Transverse colon (tissue), 4 donors: ENCODE results near the gene BHLHE40. TPM values are rescaled to one million over a fixed set of nuclear protein-coding genes. Genes with fewer than 3 reads are reported as not detected.

Experiments used
- DNase-seq: peaks from one replicate; pipeline ENCODE4 v3.0.0-alpha.2; 2019
- H3K27ac ChIP-seq, 4 donors: fragments of 200-600 bp; sonication (generic); 2 replicates each; pipeline ENCODE4 v1.5.1; 2016 to 2018; ENCODE audit warnings: inconsistent platforms in 4 of 4
- H3K27me3 ChIP-seq: fragments of 200-600 bp; sonication (generic); 2 replicates; pipeline ENCODE4 v1.5.1; 2017; ENCODE audit warnings: inconsistent platforms
- H3K36me3 ChIP-seq, 4 donors: fragments of 200-600 bp; sonication (generic); 2 replicates each; pipeline ENCODE4 v1.5.1; 2017 to 2019; ENCODE audit warnings: inconsistent platforms in 4 of 4
- H3K4me1 ChIP-seq, 4 donors: fragments of 200-600 bp; sonication (generic); 2 replicates each; pipeline ENCODE4 v1.5.1; 2017 to 2020; ENCODE audit warnings: inconsistent platforms in 4 of 4
- H3K4me3 ChIP-seq, 4 donors: fragments of 200-600 bp; sonication (generic); 1 replicate in 1 of 4; 2 replicates in 3 of 4; pipeline versions ENCODE4 v1.5.1 to v1.6.1; 2017 to 2019; ENCODE audit warnings: inconsistent platforms in 4 of 4
- H3K9me3 ChIP-seq, 2 donors: fragments of 200-600 bp; sonication (generic); 2 replicates each; pipeline ENCODE4 v1.5.1; 2017 to 2019; ENCODE audit warnings: inconsistent platforms in 2 of 2
- CTCF ChIP-seq, 5 experiments: fragments of 200-600 bp in 3 of 5; fragments of 450-650 bp in 2 of 5; sonication (generic) in 3 of 5; IDR thresholded peaks; 1 replicate in 2 of 5; 2 replicates in 3 of 5; pipeline ENCODE4 v1.5.1; 2016 to 2017; ENCODE audit warnings: antibody characterized with exemption in 5 of 5, inconsistent platforms in 3 of 5, mild to moderate bottlenecking in 2 of 5, moderate library complexity in 1 of 5
- EP300 ChIP-seq: sonication (generic); formaldehyde crosslinking; IDR thresholded peaks from one replicate; pipeline ENCODE4 v1.6.1; 2017; ENCODE audit warnings: antibody characterized with exemption, low read depth
- POLR2A ChIP-seq: fragments of 450-650 bp; IDR thresholded peaks from one replicate; pipeline ENCODE4 v1.6.1; 2016; ENCODE audit warnings: antibody characterized with exemption, mild to moderate bottlenecking, moderate library complexity
- POLR2AphosphoS5 ChIP-seq, 3 donors: sonication (generic); formaldehyde crosslinking; IDR thresholded peaks; one replicate each; pipeline ENCODE4 v1.6.1; 2016; ENCODE audit warnings: antibody characterized with exemption in 3 of 3
- WGBS, 2 donors: methylation state at CpG; one replicate each; pipeline ENCODE4 v1.1.5; 2018; ENCODE audit warnings: low coverage in 1 of 2; 5-methylcytosine and 5-hydroxymethylcytosine counted together
- in situ Hi-C, 4 donors: fragments of 200-750 bp; cut with MboI; loops; one replicate each; pipeline versions ENCODE4 v1.15.0 to v1.15.1; 2017; ENCODE audit warnings: low sequenced_read_pairs in 3 of 4, low pct_ligation_motif_present in 1 of 4, low pct_unique_long_range_greater_than_20kb in 1 of 4
- intact Hi-C: fragments of 100-400 bp; cut with DNase I; formaldehyde crosslinking; loops from one replicate; pipeline ENCODE4 v1.15.1; 2023; ENCODE audit warnings: low total_unique reads
- total RNA-seq, 4 donors: library from RNA; depleted of rRNA; stranded (reverse); fragments of >200 nt; gene quantifications; one replicate each; pipeline ENCODE4 v1.1.0, GENCODE V29; 2016

BHLHE40 gene
- total RNA-seq, 4 donors from 2014 or later = 13.4 to 50.9 (median 18.0) TPM

GRCh38 chr3:5002174-5002870, 23.1 kb downstream of the BHLHE40 start:
- DNase-seq = no peak
- in situ Hi-C loops (no loop called here), intact Hi-C loops (no loop called here)
- Histone ChIP-seq H3K27me3 (no peaks in the 10 kb centered on the region), H3K4me3 (no peak overlapping the region), H3K4me1 (peaks cover 0 to 10% (median 0%) of the 10 kb centered on the region in 4 donors), H3K27ac (no peak overlapping the region), H3K9me3 (no peaks in the 10 kb centered on the region), H3K36me3 (no peaks in the 10 kb centered on the region)
- TF ChIP-seq CTCF (IDR thresholded peaks at IDR 0.05) = no peak
- TF ChIP-seq EP300 = no peak
- TF ChIP-seq POLR2AphosphoS5 (IDR thresholded peaks at IDR 0.05) = no peak
- TF ChIP-seq POLR2A = no peak
- whole genome bisulfite sequencing, 2 donors = 74 to 86% methylated on average over 10 to 16 of the region's 16 CpGs

- TF ChIP-seq POLR2AphosphoS5 (IDR thresholded peaks at IDR 0.05) (no peak), EP300 (no peak), POLR2A (no peak), CTCF (IDR thresholded peaks at IDR 0.05) (no peak)
- Histone ChIP-seq H3K4me3 (no peak overlapping the region), H3K27me3 (no peaks in the 10 kb centered on the region), H3K27ac (no peak overlapping the region), H3K36me3 (no peaks in the 10 kb centered on the region), H3K4me1 (peaks cover 0 to 13% (median 0%) of the 10 kb centered on the region in 4 donors), H3K9me3 (no peaks in the 10 kb centered on the region)
- no peak for DNase-seq
- intact Hi-C loops (no loop called here), in situ Hi-C loops (no loop called here)
- 92 to 95% methylated on average over 6 of the region's 6 CpGs for WGBS, 2 donors
Measured at GRCh38 chr3:5002871-5003247, 23.6 kb downstream of the BHLHE40 start.

GRCh38 chr3:5004319-5005152, 25.3 kb downstream of the BHLHE40 start:
- intact Hi-C loops = no loop called here
- Histone ChIP-seq H3K9me3 (no peaks in the 10 kb centered on the region), H3K36me3 (no peaks in the 10 kb centered on the region), H3K27ac (no peak overlapping the region), H3K4me1 (peaks cover 0 to 13% (median 0%) of the 10 kb centered on the region in 4 donors), H3K27me3 (no peaks in the 10 kb centered on the region), H3K4me3 (no peak overlapping the region)
- no peak for DNase-seq
- WGBS, 2 donors = 95 to 100% methylated on average over 1 to 12 of the region's 12 CpGs
- no peak for TF ChIP-seq CTCF (IDR thresholded peaks at IDR 0.05)
- no peak for TF ChIP-seq POLR2AphosphoS5 (IDR thresholded peaks at IDR 0.05)
- no peak for TF ChIP-seq EP300
- no peak for TF ChIP-seq POLR2A
- in situ Hi-C loops = no loop called here

GRCh38 chr3:5005367-5005766, 26.1 kb downstream of the BHLHE40 start:
- H3K27ac ChIP-seq = no peak overlapping the region

More at GRCh38 chr3:5005367-5005766, 26.1 kb downstream of the BHLHE40 start:
- WGBS, 2 donors = 59% methylated on average over 4 of the region's 4 CpGs; no CpG with 5 or more reads in 1 of the 2 donors
- Histone ChIP-seq H3K27me3 (no peaks in the 10 kb centered on the region), H3K4me3 (no peak overlapping the region), H3K9me3 (no peaks in the 10 kb centered on the region), H3K36me3 (no peaks in the 10 kb centered on the region), H3K4me1 (peaks cover 0 to 13% (median 0%) of the 10 kb centered on the region in 4 donors)
- in situ Hi-C loops (no loop called here), intact Hi-C loops (no loop called here)
- no peak for TF ChIP-seq CTCF (IDR thresholded peaks at IDR 0.05)
- no peak for TF ChIP-seq POLR2AphosphoS5 (IDR thresholded peaks at IDR 0.05)
- no peak for TF ChIP-seq POLR2A
- no peak for TF ChIP-seq EP300
- DNase-seq = no peak
